GM13976 (cell line): ENCODE data around the gene B4GALT6.

Source experiments
- DNase-seq: peaks from one replicate; pipeline ENCODE4 v3.0.0; 2012; ENCODE audit warnings: low spot score
- CTCF ChIP-seq: IDR thresholded peaks from 2 replicates; pipeline ENCODE4 v1.5.1; 2012; ENCODE audit warnings: borderline replicate concordance, mild to moderate bottlenecking; ENCODE audit not compliant: insufficient read depth; ENCODE audit errors: extremely low read depth, missing control alignments, control extremely low read depth
- in situ Hi-C: fragments of 300-500 bp; cut with MboI; formaldehyde crosslinking; loops from one replicate; pipeline ENCODE4 v1.12.0; 2022; ENCODE audit warnings: low sequenced_read_pairs, mixed read lengths, inconsistent platforms; ENCODE audit not compliant: unreplicated experiment

The B4GALT6 gene

GRCh38 chr18:31576670-31577069 is 107.7 kb downstream of the B4GALT6 start:
- in situ Hi-C loops: no loop called here
- TF ChIP-seq CTCF: no peak
- no peak for DNase-seq

- in situ Hi-C loops: no loop called here
- DNase-seq: no peak
- no peak for TF ChIP-seq CTCF
Observed at GRCh38 chr18:31575515-31576257, 108.7 kb downstream of the B4GALT6 start.

GRCh38 chr18:31574359-31574758 is 110.0 kb downstream of the B4GALT6 start:
- in situ Hi-C loops: no loop called here
- TF ChIP-seq CTCF: no peak
- DNase-seq: no peak
